Activated naive CD4-positive, alpha-beta T cell treated with anti-CD3 and anti-CD28 coated beads for 36 hours (primary cell): ENCODE measurements around the gene FRAS1. TPM values are rescaled to one million over a fixed set of nuclear protein-coding genes. Genes with fewer than 3 reads are reported as not detected.
"Not testable (repeated sequence)": the region's sequence is repeated elsewhere in the genome, so short reads cannot be mapped to it uniquely, and the experiment has no call there.

Source experiments
- CTCF ChIA-PET: fragments of 350-600 bp; sonication (Branson Sonifier 250); formaldehyde crosslinking; loops from one replicate; lab custom pipeline; 2021; ENCODE audit warnings: antibody characterized with exemption; lab: Charles Lee
- DNase-seq: peaks from one replicate; pipeline ENCODE4 v3.0.0-alpha.2; 2020
- H3K27ac Mint-ChIP-seq: one replicate; pipeline ENCODE4 v1.8.0; 2021; ENCODE audit warnings: mild to moderate bottlenecking, mixed read lengths
- H3K27me3 Mint-ChIP-seq: one replicate; pipeline ENCODE4 v1.8.0; 2021; ENCODE audit warnings: low read depth, mixed read lengths
- H3K36me3 Mint-ChIP-seq: one replicate; pipeline ENCODE4 v1.8.0; 2021; ENCODE audit warnings: low read depth, mixed read lengths
- H3K4me1 Mint-ChIP-seq: one replicate; pipeline ENCODE4 v1.8.0; 2021; ENCODE audit warnings: low read depth, mixed read lengths
- H3K4me3 Mint-ChIP-seq: one replicate; pipeline ENCODE4 v1.8.0; 2021; ENCODE audit warnings: mild to moderate bottlenecking, moderate library complexity, mixed read lengths
- H3K9me3 Mint-ChIP-seq: one replicate; pipeline ENCODE4 v1.8.0; 2021; ENCODE audit warnings: mixed read lengths
- intact Hi-C: fragments of 100-400 bp; cut with micrococcal nuclease; formaldehyde crosslinking; loops from one replicate; pipeline ENCODE4 v1.15.1; 2023
- total RNA-seq, 2 experiments: library from RNA; stranded (reverse); gene quantifications; one replicate each; pipeline ENCODE4 v1.2.3, GENCODE V29; 2021

The FRAS1 gene
- total RNA-seq, 2 experiments from 2014 or later: not detected

- Mint-ChIP-seq H3K27me3 (no peaks in the 10 kb centered on the region), H3K9me3 (no peaks in the 10 kb centered on the region), H3K36me3 (no peaks in the 10 kb centered on the region), H3K4me1 (no peaks in the 10 kb centered on the region), H3K27ac (no peak overlapping the region), H3K4me3 (no peak overlapping the region)
- no peak for DNase-seq
- CTCF ChIA-PET: no interaction called here
- intact Hi-C loops: no loop called here
Observed at GRCh38 chr4:78190068-78190467, 132.9 kb downstream of the FRAS1 start.

GRCh38 chr4:78190595-78190994 is 133.5 kb downstream of the FRAS1 start:
- no peak overlapping the region for H3K4me3 Mint-ChIP-seq

GRCh38 chr4:78197947-78198346 is 140.8 kb downstream of the FRAS1 start:
- Mint-ChIP-seq H3K36me3 (no peaks in the 10 kb centered on the region), H3K27me3 (peaks cover 3% of the 10 kb centered on the region), H3K4me1 (no peaks in the 10 kb centered on the region), H3K4me3 (no peak overlapping the region), H3K27ac (no peak overlapping the region), H3K9me3 (no peaks in the 10 kb centered on the region)
- DNase-seq: no peak
- intact Hi-C loops: no loop called here
- CTCF ChIA-PET: no interaction called here

More at GRCh38 chr4:78190595-78190994, 133.5 kb downstream of the FRAS1 start:
- H3K4me1 Mint-ChIP-seq: no peaks in the 10 kb centered on the region
- no peak for DNase-seq
- H3K9me3 Mint-ChIP-seq: no peaks in the 10 kb centered on the region
- intact Hi-C loops: no loop called here
- CTCF ChIA-PET: no interaction called here
- H3K36me3 Mint-ChIP-seq: no peaks in the 10 kb centered on the region
- no peaks in the 10 kb centered on the region for H3K27me3 Mint-ChIP-seq
- no peak overlapping the region for H3K27ac Mint-ChIP-seq

- Mint-ChIP-seq H3K27me3 (peaks cover 5% of the 10 kb centered on the region), H3K4me3 (no peak overlapping the region), H3K27ac (no peak overlapping the region), H3K4me1 (no peaks in the 10 kb centered on the region), H3K9me3 (no peaks in the 10 kb centered on the region), H3K36me3 (no peaks in the 10 kb centered on the region)
- no peak for DNase-seq
- intact Hi-C loops: no loop called here
- CTCF ChIA-PET: no interaction called here
Observed at GRCh38 chr4:78199984-78200383, 142.9 kb downstream of the FRAS1 start.

GRCh38 chr4:78200949-78201348 is 143.8 kb downstream of the FRAS1 start:
- no peaks in the 10 kb centered on the region for H3K9me3 Mint-ChIP-seq
- no peaks in the 10 kb centered on the region for H3K4me1 Mint-ChIP-seq
- no peak for DNase-seq
- intact Hi-C loops: no loop called here
- CTCF ChIA-PET: no interaction called here
- no peaks in the 10 kb centered on the region for H3K36me3 Mint-ChIP-seq
- H3K27me3 Mint-ChIP-seq: peaks cover 5% of the 10 kb centered on the region
- no peak overlapping the region for H3K4me3 Mint-ChIP-seq
- no peak overlapping the region for H3K27ac Mint-ChIP-seq

- DNase-seq: no peak
- Mint-ChIP-seq H3K36me3 (no peaks in the 10 kb centered on the region), H3K27ac (no peak overlapping the region), H3K4me1 (no peaks in the 10 kb centered on the region), H3K9me3 (no peaks in the 10 kb centered on the region), H3K4me3 (no peak overlapping the region), H3K27me3 (peaks cover 2% of the 10 kb centered on the region)
- CTCF ChIA-PET: no interaction called here
- intact Hi-C loops: no loop called here
Observed at GRCh38 chr4:78204176-78204575, 147.1 kb downstream of the FRAS1 start.

- no peak overlapping the region for H3K4me3 Mint-ChIP-seq
- no peaks in the 10 kb centered on the region for H3K36me3 Mint-ChIP-seq
- no peak overlapping the region for H3K27ac Mint-ChIP-seq
- intact Hi-C loops: no loop called here
- H3K9me3 Mint-ChIP-seq: no peaks in the 10 kb centered on the region
- DNase-seq: no peak
- peaks cover 6% of the 10 kb centered on the region for H3K27me3 Mint-ChIP-seq
- H3K4me1 Mint-ChIP-seq: no peaks in the 10 kb centered on the region
- CTCF ChIA-PET: interaction anchor here (0.7 kb wide), 1 partner anchor 388 kb away, joined by 3 read pairs; no protein-coding TSS in a partner anchor
Observed at GRCh38 chr4:78205591-78205990, 148.5 kb downstream of the FRAS1 start.

GRCh38 chr4:78207541-78207940 is 150.4 kb downstream of the FRAS1 start:
- peaks cover 6% of the 10 kb centered on the region for H3K27me3 Mint-ChIP-seq
- no peak for DNase-seq
- intact Hi-C loops: no loop called here
- no peaks in the 10 kb centered on the region for H3K4me1 Mint-ChIP-seq
- CTCF ChIA-PET: interaction anchor here (0.7 kb wide), 1 partner anchor 21 kb away, joined by 3 read pairs; no protein-coding TSS in a partner anchor
- no peaks in the 10 kb centered on the region for H3K9me3 Mint-ChIP-seq
- H3K4me3 Mint-ChIP-seq: no peak overlapping the region
- H3K36me3 Mint-ChIP-seq: no peaks in the 10 kb centered on the region
- no peak overlapping the region for H3K27ac Mint-ChIP-seq

GRCh38 chr4:78207951-78208350 is 150.8 kb downstream of the FRAS1 start:
- Mint-ChIP-seq H3K9me3 (no peaks in the 10 kb centered on the region), H3K27ac (no peak overlapping the region), H3K36me3 (no peaks in the 10 kb centered on the region), H3K4me3 (no peak overlapping the region), H3K27me3 (peaks cover 6% of the 10 kb centered on the region), H3K4me1 (no peaks in the 10 kb centered on the region)
- CTCF ChIA-PET: interaction anchor here (0.7 kb wide), 1 partner anchor 20 kb away, joined by 3 read pairs; no protein-coding TSS in a partner anchor
- DNase-seq: no peak
- intact Hi-C loops: no loop called here

GRCh38 chr4:78208896-78209295 is 151.8 kb downstream of the FRAS1 start:
- H3K27me3 Mint-ChIP-seq, H3K9me3 Mint-ChIP-seq, CTCF ChIA-PET, H3K4me1 Mint-ChIP-seq, H3K36me3 Mint-ChIP-seq, DNase-seq, H3K27ac Mint-ChIP-seq, H3K4me3 Mint-ChIP-seq, intact Hi-C loops: not testable (repeated sequence)

GRCh38 chr4:78210694-78211410 is 153.7 kb downstream of the FRAS1 start:
- CTCF ChIA-PET: no interaction called here
- Mint-ChIP-seq H3K9me3 (no peaks in the 10 kb centered on the region), H3K36me3 (no peaks in the 10 kb centered on the region), H3K27ac (no peak overlapping the region), H3K27me3 (peaks cover 4% of the 10 kb centered on the region), H3K4me1 (no peaks in the 10 kb centered on the region), H3K4me3 (no peak overlapping the region)
- intact Hi-C loops: no loop called here
- DNase-seq: no peak

- no peak overlapping the region for H3K27ac Mint-ChIP-seq
- DNase-seq: no peak
- intact Hi-C loops: no loop called here
- no peak overlapping the region for H3K4me3 Mint-ChIP-seq
- H3K4me1 Mint-ChIP-seq: no peaks in the 10 kb centered on the region
- H3K27me3 Mint-ChIP-seq: peaks cover 4% of the 10 kb centered on the region
- H3K9me3 Mint-ChIP-seq: no peaks in the 10 kb centered on the region
- CTCF ChIA-PET: no interaction called here
- H3K36me3 Mint-ChIP-seq: no peaks in the 10 kb centered on the region
Observed at GRCh38 chr4:78213218-78213617, 156.1 kb downstream of the FRAS1 start.

- H3K9me3 Mint-ChIP-seq: no peaks in the 10 kb centered on the region
- no peak for DNase-seq
- CTCF ChIA-PET: no interaction called here
- no peak overlapping the region for H3K27ac Mint-ChIP-seq
- no peaks in the 10 kb centered on the region for H3K36me3 Mint-ChIP-seq
- H3K27me3 Mint-ChIP-seq: peaks cover 4% of the 10 kb centered on the region
- no peaks in the 10 kb centered on the region for H3K4me1 Mint-ChIP-seq
- no peak overlapping the region for H3K4me3 Mint-ChIP-seq
- intact Hi-C loops: no loop called here
Observed at GRCh38 chr4:78214078-78214477, 157.0 kb downstream of the FRAS1 start.
